GM18520 (cell line): ENCODE results near the gene RNF41.
"Not testable (repeated sequence)": the region's sequence is repeated elsewhere in the genome, so short reads cannot be mapped to it uniquely, and the experiment has no call there.

ENCODE experiments used
- ATAC-seq: cut with Tn5 transposase; IDR thresholded peaks from one replicate; pipeline ENCODE4 v1.9.1; 2021; ENCODE audit not compliant: unreplicated experiment

The RNF41 gene

GRCh38 chr12:56221757-56222530, at the start of gene RNF41:
TSS of gene RNF41 (minus strand) at chr12:56221922. CDS start at chr12:56214047, 7,875 bp downstream.
- ATAC-seq: peak; percentile 82

DNA sequence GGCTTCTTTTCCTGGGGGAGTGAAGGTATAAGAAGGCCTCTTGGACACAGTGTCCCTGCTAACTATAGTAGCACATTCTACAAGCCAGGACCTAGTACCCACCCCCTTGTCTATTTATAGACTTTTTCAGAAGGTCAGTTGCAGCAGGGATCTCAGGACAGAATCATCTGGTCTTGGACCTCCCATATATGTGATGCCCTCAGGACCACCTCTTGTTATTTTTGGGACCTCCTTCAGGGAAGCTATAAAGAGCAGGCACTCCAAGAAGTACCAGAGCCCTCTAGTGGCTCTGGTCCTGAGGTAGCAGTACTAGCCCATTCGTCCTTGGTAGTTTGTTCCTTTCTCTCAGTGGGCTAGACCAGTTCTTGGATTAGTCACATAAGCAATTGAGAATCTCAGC, 49.3 kb upstream of the RNF41 start:
- no peak for ATAC-seq

DNA sequence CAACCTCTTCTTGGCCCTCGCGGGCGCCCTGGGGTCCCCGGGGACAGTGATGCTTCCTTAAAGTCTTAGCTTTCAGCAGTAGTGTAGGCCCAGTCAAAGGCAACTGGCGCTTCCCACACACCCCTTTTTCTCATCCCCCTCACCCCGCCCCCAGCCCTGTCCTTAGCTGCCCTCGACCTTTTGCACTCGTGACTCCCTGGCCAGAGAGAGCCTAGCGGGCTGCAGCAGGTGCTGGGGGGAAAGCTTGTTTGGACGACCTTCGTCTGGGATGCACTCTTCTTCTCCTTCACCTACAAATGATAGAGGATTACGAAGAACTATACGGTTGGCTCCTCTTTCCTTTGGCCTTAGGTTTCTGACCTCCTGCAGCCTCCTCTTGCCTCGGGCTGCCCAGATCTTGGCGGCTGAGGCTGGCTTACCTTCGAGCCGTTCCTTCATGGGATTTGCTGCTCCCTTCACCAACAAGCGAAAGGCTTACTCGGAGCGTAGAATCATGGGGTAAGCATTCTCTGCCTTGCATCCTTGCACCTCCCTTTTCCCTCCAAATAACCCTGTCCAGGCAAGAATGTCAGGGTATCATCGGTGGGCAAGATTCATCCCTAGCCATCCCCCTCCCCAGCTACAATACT, 45.8 kb upstream of the RNF41 start:
- no peak for ATAC-seq

DNA sequence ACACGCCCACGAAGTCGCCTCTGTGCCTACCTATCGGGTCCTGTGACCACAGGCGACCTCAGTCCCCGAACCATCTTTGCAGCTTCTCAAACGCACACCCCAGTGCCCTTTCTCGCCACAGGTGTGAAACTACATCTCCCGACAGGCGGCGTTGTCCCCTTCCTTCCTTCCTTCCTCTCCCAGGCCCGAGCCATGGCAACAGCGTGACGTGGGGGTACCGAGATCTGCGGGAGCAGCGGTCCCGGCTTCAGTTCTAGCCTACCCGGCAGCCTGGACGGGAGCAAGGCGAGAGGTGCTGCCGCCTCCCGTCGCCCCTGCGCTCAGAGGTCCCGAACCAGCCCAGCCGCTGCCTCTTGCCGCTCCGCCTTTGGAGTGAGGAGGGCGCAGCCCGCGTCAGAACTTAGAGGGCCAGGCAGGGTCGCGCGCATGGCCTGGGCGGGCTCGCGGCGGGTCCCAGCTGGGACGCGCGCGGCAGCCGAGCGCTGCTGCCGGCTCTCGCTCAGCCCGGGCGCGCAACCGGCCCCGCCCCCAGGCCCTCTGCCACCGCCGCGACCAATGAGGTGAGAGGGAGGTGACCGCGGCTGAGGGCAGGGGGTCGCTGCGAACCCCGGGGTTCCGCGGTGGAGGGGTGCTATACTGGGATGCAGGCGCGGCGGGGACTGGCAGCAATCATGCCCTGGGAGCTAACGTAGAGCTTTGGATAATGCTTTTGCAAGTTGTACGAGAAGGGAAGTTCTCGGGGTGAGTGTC, 45.1 kb upstream of the RNF41 start, which contains the start of gene COQ10A:
Gene COQ10A (plus strand): TSS at position 250 of the 750 bp plus-strand sequence. CDS start 177 bp downstream, at position 427.
- ATAC-seq: peak; percentile 74

GRCh38 chr12:56266068-56266692, 44.5 kb upstream of the RNF41 start:
- not testable (repeated sequence) for ATAC-seq

DNA sequence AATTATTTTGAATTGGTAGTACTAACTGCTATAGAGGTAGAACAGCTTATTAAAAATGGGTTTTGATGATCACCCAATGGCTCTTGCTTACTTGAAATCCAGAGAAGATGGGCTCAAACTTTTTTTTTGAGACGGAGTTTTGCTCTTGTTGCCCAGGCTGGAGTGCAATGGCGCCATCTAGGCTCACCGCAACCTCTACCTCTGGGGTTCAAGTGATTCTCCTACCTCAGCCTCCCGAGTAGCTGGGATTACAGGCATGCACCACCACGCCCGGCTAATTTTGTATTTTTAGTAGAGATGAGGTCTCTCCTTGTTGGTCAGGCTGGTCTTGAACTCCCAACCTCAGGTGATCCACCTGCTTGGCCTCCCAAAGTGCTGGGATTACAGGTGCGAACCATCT, 41.2 kb upstream of the RNF41 start:
- not testable (repeated sequence) for ATAC-seq

DNA sequence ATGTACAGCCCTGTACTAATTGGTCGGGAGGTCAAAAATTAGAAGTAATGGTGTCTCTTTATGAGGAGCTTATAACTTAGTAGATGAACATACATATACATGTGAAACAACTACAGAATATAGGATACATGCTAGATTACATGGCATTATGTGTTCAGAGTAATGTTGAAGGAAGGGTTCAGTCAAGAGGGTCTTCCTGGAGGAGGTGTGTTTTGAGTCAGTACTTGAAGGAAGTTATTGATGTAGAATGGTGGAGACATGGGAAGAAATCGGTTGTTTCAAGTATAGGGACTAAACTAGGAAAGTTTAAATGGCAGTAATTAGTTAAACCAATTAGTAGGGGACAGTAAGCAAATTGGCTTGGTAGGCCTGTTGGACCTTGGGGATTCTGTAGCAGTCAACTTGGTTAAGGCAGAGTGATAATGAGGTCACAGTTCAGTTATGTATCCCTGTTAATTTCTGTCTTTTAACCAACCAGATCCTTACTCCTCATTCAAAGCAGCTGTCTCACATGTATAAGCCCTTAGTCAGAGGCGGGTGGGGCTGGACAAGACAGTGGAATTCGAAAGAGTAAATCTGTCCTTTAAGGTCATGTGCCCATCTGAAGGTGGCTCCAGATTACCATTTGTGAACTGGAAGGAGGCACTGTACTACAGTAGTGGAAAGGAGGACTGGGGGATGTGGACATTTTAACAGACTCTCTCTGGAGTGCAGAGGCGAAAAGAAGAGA, 39.9 kb upstream of the RNF41 start:
- no peak for ATAC-seq

GRCh38 chr12:56260921-56261320, 39.2 kb upstream of the RNF41 start:
- no peak for ATAC-seq

DNA sequence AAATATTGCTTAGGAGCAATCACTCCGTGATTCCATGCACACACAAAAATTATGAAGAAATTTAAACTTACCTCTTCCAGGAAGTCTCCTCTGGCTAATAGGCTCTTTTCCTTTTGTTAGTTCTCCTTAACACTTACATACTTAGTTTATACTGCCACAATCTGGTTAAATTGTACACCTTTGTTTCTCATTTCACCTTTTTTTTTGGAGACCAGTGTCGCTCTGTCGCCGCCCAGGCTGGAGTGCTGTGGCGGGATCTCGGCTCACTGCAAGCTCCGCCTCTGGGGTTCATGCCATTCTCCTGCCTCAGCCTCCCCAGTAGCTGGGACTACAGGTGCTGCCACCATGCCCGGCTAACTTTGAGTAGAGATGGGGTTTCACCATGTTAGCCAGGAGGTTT, 38.7 kb upstream of the RNF41 start:
- ATAC-seq: no peak

GRCh38 chr12:56258820-56259183, 37.1 kb upstream of the RNF41 start:
- ATAC-seq: no peak

GRCh38 chr12:56258068-56258819, 36.5 kb upstream of the RNF41 start, which contains the start of gene ANKRD52:
TSS of gene ANKRD52 (minus strand) at chr12:56258384. CDS start at chr12:56258269, 115 bp downstream.
- ATAC-seq: peak; percentile 67

DNA sequence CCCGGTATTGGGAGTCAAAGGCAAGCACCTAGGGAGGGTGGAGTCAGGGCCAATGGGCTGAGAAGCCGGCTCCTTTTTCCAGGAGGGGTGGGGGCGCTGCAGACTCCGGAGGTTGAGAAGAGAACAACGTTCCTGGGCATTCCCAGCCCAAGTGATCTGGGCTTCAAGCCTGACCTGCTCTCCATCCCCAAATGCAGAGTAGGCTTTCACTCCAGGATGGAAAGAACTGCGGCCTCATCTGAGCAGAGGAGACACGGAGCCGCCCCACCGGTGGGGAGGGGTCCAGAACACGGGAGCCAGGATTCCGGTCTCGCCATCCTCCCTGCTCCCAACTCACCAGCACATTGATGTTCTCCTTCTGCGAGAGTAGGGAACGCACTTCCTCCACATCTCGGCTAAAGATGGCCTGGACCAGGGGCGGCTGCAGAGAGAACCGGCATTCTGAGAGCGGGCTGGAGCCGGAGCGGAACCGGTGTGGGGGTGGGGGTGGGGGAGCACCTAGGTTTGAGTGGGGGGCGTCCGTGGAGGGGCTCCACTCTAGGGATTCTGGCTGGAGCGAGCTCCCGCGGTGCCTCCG, 35.9 kb upstream of the RNF41 start:
- no peak for ATAC-seq

DNA sequence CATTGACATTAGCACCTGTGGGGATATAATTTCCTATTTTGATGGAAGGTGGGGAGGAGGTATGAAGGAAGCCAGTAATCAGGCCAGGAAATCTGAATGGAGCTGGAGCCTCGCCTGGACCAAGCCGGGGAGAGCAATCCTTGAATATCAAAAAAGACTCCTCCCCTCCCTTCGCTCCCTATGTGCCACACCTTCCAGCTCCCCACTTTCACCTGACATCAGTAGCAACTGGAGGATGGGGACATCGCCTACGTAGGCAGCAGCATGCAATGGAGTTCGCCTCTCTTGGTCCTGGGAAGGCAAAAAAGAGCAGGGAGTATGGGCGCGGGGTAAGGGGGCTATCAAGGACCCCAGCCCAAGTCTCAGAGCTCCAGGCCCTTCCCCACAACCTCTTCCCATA, 35.3 kb upstream of the RNF41 start:
- ATAC-seq: no peak

- no peak for ATAC-seq
Measured at GRCh38 chr12:56256326-56256960, 34.7 kb upstream of the RNF41 start.

DNA sequence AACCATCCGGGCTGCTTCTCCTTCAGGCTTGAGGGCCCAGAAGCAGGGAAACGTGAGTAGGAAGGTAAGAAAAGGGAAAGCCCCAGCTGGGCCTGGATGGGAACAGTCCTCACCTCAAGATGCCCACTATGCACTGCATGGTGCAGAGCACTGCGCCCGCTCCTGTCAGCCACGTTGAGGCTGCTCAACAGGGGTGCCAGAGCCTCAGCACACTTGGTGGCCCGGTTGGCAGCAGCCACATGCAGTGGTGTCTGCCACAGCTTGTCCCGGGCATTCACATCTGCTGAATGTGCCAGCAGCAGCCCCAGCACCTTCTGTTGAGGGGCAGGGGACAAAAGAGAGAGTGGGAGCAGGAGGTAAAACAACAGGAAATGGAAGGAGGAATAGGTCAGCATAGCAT, 33.9 kb upstream of the RNF41 start:
- no peak for ATAC-seq

DNA sequence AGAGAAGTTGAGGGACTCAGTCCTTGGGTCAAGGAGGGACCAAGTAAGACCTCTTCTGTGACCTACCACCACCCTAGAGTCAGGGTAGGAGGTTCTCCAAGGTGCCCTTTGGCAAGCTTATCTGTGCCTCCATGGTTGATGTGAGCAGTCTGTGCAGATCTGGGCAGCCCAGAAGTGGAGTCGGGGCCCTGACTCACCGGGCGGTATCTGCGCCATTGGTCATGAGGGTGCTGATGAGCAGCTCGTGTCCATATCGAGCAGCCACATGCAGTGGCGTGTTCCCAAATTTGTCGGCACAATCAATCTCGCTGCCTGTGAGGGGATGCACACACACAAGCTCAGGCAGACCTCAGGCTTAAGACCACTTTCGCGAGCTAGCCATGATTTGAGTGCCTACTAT, 31.4 kb upstream of the RNF41 start:
- ATAC-seq: no peak

DNA sequence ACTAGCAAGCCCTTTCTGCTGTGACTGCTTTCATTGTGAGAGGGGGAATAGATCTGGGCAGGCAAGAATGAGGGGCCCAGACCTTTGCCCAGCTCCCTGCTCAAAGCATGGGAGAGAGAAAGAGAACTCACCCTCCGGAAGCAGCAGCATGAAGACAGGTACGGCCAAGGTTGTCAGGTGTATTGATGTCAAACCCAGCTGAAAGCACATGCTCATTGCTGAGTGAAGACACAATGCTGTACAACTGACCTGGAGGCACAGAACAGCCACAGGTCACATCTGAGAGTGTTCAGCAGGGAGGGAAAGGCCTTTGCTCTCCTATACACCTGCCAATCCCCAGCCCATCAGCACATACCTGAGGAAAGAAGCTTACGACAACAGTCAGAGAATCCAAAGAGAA, 30.9 kb upstream of the RNF41 start:
- no peak for ATAC-seq

- no peak for ATAC-seq
Measured at GRCh38 chr12:56248711-56249110, 27.0 kb upstream of the RNF41 start.

DNA sequence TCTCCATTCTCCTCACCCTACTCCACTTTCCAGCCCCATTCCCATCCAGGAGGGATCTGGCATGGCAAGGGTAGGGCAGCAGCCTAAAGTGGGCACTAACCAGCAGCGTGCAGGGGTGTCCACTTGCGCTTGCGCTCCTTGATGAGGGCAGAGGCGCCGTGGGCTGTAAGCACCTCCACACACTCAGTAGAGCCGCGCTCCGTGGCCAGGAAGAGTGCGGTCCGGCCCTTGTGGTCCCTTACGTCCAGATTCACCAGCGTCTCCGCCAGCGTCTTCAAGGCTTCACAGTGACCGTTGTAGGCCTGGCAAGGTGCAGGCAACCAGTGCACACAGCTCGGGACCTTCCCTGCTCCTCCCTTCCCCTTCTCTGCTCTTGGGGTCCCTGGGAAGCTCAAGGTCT, 26.2 kb upstream of the RNF41 start:
- ATAC-seq: no peak
